MV-4-11 (cell line): ENCODE data around the gene HYPK.

Source experiments
- DNase-seq: peaks from one replicate; lab custom pipeline; 2025; lab: John Stamatoyannopoulos, UW

Gene HYPK

DNA sequence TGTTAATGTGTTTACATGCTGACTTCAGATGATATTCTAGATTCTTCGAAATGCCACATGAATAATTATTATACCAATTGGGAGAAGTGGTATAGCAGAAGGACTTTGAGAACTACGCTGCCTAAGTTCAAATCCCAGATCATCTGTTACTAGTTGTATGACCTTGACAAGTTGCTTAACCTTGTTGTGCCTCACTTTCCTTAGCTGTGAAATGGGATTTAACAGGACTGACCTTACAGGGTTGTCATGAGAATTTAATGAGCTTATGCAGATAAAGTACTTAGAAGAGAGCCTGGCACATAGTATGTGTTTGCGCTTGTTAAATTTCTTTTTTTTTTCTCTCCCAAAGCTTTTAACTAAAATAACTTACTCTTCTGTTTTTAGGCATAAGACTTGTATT, 50.9 kb downstream of the HYPK start:
- DNase-seq = no peak

DNA sequence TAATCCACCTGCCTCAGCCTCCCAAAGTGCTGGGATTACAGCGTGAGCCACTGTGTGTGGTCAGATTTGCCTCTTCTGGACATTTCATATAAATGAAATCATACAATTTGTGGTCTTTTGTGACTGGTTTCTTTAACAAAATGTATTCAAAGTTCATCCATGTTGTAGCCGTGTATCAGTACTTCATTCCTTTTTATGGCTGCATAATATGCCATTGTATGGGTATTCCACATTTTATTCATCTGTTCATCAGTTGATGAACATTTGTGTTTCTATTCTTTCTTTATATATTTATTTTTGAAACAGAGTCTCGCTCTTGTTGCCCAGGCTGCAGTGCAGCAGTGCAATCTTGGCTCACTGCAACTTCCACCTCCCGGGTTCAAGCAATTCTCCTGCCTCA, 52.2 kb downstream of the HYPK start:
- no peak for DNase-seq
